ENCODE data around the gene ACAN. TPM values are rescaled to one million over a fixed set of nuclear protein-coding genes. Genes with fewer than 3 reads are reported as not detected.

Gene ACAN
- polyA plus RNA-seq, 2 donors, result 0.04 TPM; not detected in 1

DNA sequence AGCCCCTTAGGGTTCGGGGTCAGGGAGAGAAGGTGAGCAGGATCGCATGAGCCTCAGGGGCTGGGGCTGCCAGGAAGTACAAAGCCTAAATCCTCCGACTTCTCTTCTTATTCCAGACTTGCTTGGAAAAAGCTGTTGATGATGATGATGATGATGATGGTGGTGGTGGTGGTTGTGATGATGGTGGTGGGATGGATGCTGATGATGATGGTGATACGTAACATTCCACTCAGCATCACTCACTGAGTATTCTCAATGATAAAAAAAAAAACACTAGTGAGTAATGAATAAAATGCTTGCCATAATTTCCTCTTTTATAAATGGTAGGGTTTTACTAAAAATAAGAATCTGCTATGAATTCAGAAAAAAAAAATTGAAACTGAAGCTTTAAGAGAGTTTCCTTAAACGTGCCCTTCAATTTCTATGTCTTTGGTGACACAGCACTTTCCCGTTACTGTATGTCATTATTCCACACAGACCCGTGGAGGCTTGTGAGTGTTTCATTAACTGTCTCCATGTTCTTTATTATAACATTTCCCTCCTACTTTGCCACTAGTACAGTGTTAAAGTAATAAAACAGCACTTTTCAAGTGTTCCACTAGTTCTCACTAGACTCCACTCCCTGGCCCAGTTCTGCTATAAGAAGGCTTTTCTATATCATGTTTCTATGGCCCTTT lies 5.4 kb upstream of the ACAN start:
- no peaks in the 10 kb centered on the region for H3K4me1 ChIP-seq (ENCODE audit: control insufficient read depth in 2 of 2, insufficient read depth in 2 of 2, low read length in 1 of 2)
- no peaks in the 10 kb centered on the region for H3K9me3 ChIP-seq (ENCODE audit: control insufficient read depth in 2 of 2, insufficient read depth in 1 of 2, low read depth in 1 of 2, low read length in 1 of 2)
- no peak overlapping the region for H3K4me3 ChIP-seq (ENCODE audit: low read depth in 1 of 2, low read length in 2 of 2)
- no peak overlapping the region for H3K27ac ChIP-seq (ENCODE audit: low read depth in 2 of 2, low read length in 1 of 2)
- peaks cover 0 to 2% of the 10 kb centered on the region in 2 donors for H3K27me3 ChIP-seq (ENCODE audit: control insufficient read depth in 1 of 2, insufficient read depth in 2 of 2, low read length in 2 of 2)
- 75% methylated on average over 7 of the region's 7 CpGs for WGBS, 2 donors
- no peaks in the 10 kb centered on the region for H3K36me3 ChIP-seq (ENCODE audit: control insufficient read depth in 2 of 2, insufficient read depth in 2 of 2, low read length in 1 of 2)

DNA sequence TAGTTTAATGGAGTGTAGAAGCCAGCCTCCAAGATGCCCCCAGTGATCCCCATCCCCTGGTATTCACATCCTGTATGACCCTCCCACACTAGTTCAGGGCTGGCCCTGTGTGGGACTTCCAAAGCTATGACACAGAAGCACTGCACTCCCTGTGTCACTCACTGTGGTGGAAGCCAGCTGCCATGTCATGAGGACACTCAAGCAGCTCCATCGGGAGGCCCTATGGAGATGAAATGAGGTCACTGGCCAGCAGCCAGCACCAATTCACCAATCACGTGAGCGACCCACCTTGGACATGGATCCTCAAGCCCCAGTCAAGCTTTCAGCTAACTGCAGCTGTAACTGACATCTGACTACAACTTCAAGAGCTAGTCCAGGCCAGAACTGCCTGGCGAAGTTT lies 3.9 kb upstream of the ACAN start:
- Histone ChIP-seq H3K36me3 (ENCODE audit: control insufficient read depth in 2 of 2, insufficient read depth in 2 of 2, low read length in 1 of 2) (no peaks in the 10 kb centered on the region), H3K9me3 (ENCODE audit: control insufficient read depth in 2 of 2, insufficient read depth in 1 of 2, low read depth in 1 of 2, low read length in 1 of 2) (no peaks in the 10 kb centered on the region), H3K4me3 (ENCODE audit: low read depth in 1 of 2, low read length in 2 of 2) (no peak overlapping the region), H3K27me3 (ENCODE audit: control insufficient read depth in 1 of 2, insufficient read depth in 2 of 2, low read length in 2 of 2) (peaks cover 5 to 7% of the 10 kb centered on the region in 2 donors), H3K4me1 (ENCODE audit: control insufficient read depth in 2 of 2, insufficient read depth in 2 of 2, low read length in 1 of 2) (no peaks in the 10 kb centered on the region), H3K27ac (ENCODE audit: low read depth in 2 of 2, low read length in 1 of 2) (no peak overlapping the region)
- 83 to 85% methylated on average over 4 of the region's 4 CpGs for WGBS, 2 donors

DNA sequence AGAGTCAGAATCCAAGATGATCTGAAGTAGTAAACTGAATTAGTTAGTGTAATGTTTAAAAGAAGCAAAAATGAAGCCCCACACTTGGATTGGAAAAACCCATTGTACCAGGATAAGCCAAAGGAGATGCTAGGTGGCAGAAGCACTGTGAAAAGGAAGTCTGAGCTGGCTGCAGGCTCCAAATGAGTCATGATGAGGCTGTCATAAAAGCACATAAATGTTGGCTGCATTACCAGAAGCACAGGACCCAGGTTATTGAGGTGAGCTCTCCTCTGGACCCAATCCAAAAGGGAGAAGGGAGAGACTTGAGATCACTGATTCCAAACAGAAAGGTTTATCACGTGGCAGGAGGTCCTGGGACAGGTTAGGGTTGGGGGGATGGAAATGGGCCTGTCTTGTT lies 3.2 kb upstream of the ACAN start:
- WGBS, 2 donors, result 20 to 30% methylated on average over 1 of the region's 1 CpG
- H3K36me3 ChIP-seq (ENCODE audit: control insufficient read depth in 2 of 2, insufficient read depth in 2 of 2, low read length in 1 of 2), result no peaks in the 10 kb centered on the region
- no peak overlapping the region for H3K27ac ChIP-seq (ENCODE audit: low read depth in 2 of 2, low read length in 1 of 2)
- H3K4me3 ChIP-seq (ENCODE audit: low read depth in 1 of 2, low read length in 2 of 2), result no peak overlapping the region
- peaks cover 11% of the 10 kb centered on the region in 2 donors for H3K27me3 ChIP-seq (ENCODE audit: control insufficient read depth in 1 of 2, insufficient read depth in 2 of 2, low read length in 2 of 2)
- H3K9me3 ChIP-seq (ENCODE audit: control insufficient read depth in 2 of 2, insufficient read depth in 1 of 2, low read depth in 1 of 2, low read length in 1 of 2), result no peaks in the 10 kb centered on the region
- no peaks in the 10 kb centered on the region for H3K4me1 ChIP-seq (ENCODE audit: control insufficient read depth in 2 of 2, insufficient read depth in 2 of 2, low read length in 1 of 2)

DNA sequence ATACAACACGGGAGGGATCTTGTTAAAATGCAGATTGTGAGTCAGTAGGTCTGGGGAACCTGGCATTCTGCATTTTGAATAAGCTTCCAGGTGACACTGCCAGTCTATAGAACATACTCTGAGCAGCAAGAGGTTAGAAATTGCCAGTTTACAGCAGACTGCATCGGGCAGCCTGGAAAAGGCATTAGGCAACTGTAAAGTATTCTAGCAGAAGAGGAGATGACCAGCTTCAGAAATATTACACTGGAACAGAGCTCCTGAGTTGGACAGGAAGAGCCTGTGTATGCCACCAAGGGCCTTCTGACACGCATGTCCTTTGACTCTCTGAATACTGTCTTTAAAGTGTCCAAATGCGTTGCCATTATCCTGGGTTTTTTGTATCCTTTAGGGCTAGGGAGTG lies 2.5 kb upstream of the ACAN start:
- Histone ChIP-seq H3K9me3 (ENCODE audit: control insufficient read depth in 2 of 2, insufficient read depth in 1 of 2, low read depth in 1 of 2, low read length in 1 of 2) (no peaks in the 10 kb centered on the region), H3K27ac (ENCODE audit: low read depth in 2 of 2, low read length in 1 of 2) (no peak overlapping the region), H3K27me3 (ENCODE audit: control insufficient read depth in 1 of 2, insufficient read depth in 2 of 2, low read length in 2 of 2) (peaks cover 11 to 13% of the 10 kb centered on the region in 2 donors), H3K4me1 (ENCODE audit: control insufficient read depth in 2 of 2, insufficient read depth in 2 of 2, low read length in 1 of 2) (no peaks in the 10 kb centered on the region), H3K4me3 (ENCODE audit: low read depth in 1 of 2, low read length in 2 of 2) (no peak overlapping the region), H3K36me3 (ENCODE audit: control insufficient read depth in 2 of 2, insufficient read depth in 2 of 2, low read length in 1 of 2) (no peaks in the 10 kb centered on the region)
- 74 to 81% methylated on average over 4 of the region's 4 CpGs for WGBS, 2 donors

DNA sequence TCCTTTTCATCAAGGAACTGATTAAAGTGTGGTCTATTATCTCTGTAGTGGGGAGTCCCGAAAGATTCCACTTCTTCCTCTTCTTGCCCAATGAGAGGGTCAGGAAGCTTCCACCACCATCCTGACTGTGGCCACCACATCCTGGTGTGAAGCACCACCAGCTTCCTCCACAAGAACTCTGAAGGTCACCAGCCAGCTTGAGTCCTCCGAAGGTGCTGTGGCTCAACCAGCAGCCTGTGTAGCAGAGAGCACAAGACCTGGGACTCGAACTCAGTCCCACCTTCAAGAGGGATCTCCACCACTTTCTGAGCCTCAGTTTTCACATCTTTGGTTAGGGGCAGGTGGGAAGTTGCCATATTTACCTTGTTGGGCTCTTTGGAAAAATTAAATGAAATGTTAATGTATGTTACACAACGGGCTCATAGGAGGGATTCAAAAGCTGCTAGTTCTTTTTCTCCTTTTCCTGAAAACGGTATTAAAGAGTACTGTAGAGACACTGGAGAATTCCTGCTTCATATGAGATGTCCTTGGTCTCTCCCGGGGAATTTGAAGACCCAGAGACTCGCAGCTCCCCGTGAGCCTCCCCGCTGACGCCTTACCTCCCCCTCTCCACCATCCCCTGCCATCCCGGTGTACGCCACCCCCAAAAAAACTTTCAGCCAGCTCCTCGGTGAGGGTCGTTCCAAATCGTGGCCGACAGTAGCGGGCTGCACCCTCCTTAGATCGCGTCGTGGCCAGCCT lies 816 bp upstream of the ACAN start:
- 13 to 15% methylated on average over 20 of the region's 20 CpGs for WGBS, 2 donors
- Histone ChIP-seq H3K27me3 (ENCODE audit: control insufficient read depth in 1 of 2, insufficient read depth in 2 of 2, low read length in 2 of 2) (peaks cover 11 to 13% of the 10 kb centered on the region in 2 donors), H3K4me3 (ENCODE audit: low read depth in 1 of 2, low read length in 2 of 2) (no peak overlapping the region), H3K36me3 (ENCODE audit: control insufficient read depth in 2 of 2, insufficient read depth in 2 of 2, low read length in 1 of 2) (no peaks in the 10 kb centered on the region), H3K9me3 (ENCODE audit: control insufficient read depth in 2 of 2, insufficient read depth in 1 of 2, low read depth in 1 of 2, low read length in 1 of 2) (no peaks in the 10 kb centered on the region), H3K27ac (ENCODE audit: low read depth in 2 of 2, low read length in 1 of 2) (no peak overlapping the region), H3K4me1 (ENCODE audit: control insufficient read depth in 2 of 2, insufficient read depth in 2 of 2, low read length in 1 of 2) (no peaks in the 10 kb centered on the region)

DNA sequence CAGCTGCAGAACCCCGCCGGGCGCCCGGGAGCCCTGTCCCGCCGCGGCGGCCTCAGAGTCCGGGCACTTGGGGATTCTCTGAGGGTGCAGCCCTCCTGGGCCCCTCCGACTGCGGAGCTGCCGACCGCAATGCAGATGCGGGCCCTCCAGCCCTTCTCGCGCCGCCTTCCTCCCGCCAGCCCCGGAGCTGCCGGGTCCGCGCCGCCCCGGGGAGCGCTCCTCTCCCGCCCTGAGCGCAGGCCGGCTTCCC lies 320 bp upstream of the ACAN start:
- Histone ChIP-seq H3K9me3 (ENCODE audit: control insufficient read depth in 2 of 2, insufficient read depth in 1 of 2, low read depth in 1 of 2, low read length in 1 of 2) (no peaks in the 10 kb centered on the region), H3K4me3 (ENCODE audit: low read depth in 1 of 2, low read length in 2 of 2) (no peak overlapping the region), H3K27me3 (ENCODE audit: control insufficient read depth in 1 of 2, insufficient read depth in 2 of 2, low read length in 2 of 2) (peaks cover 11 to 13% of the 10 kb centered on the region in 2 donors), H3K27ac (ENCODE audit: low read depth in 2 of 2, low read length in 1 of 2) (no peak overlapping the region), H3K4me1 (ENCODE audit: control insufficient read depth in 2 of 2, insufficient read depth in 2 of 2, low read length in 1 of 2) (no peaks in the 10 kb centered on the region), H3K36me3 (ENCODE audit: control insufficient read depth in 2 of 2, insufficient read depth in 2 of 2, low read length in 1 of 2) (no peaks in the 10 kb centered on the region)
- WGBS, 2 donors, result 2 to 5% methylated on average over 28 of the region's 28 CpGs

DNA sequence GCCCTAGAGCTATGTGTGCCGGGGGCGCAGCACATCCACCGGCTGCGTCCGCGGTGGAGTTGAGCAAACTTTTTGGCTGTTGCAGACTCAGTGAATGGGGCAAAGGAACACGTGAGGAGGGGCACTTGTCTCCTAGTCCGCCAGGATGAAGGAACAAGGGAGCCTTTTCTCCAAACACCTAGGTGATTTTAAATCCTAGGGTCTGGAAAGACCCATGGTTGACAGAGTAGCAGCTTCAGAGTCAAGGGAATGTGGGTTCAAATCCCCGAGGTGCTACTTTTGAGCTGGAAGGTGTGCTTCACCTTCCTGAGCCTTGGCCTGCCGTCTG lies 648 bp downstream of the ACAN start:
- Histone ChIP-seq H3K9me3 (ENCODE audit: control insufficient read depth in 2 of 2, insufficient read depth in 1 of 2, low read depth in 1 of 2, low read length in 1 of 2) (no peaks in the 10 kb centered on the region), H3K4me3 (ENCODE audit: low read depth in 1 of 2, low read length in 2 of 2) (no peak overlapping the region), H3K27ac (ENCODE audit: low read depth in 2 of 2, low read length in 1 of 2) (no peak overlapping the region), H3K4me1 (ENCODE audit: control insufficient read depth in 2 of 2, insufficient read depth in 2 of 2, low read length in 1 of 2) (no peaks in the 10 kb centered on the region), H3K27me3 (ENCODE audit: control insufficient read depth in 1 of 2, insufficient read depth in 2 of 2, low read length in 2 of 2) (peaks cover 11 to 13% of the 10 kb centered on the region in 2 donors), H3K36me3 (ENCODE audit: control insufficient read depth in 2 of 2, insufficient read depth in 2 of 2, low read length in 1 of 2) (no peaks in the 10 kb centered on the region)
- WGBS, 2 donors, result 13 to 15% methylated on average over 10 of the region's 10 CpGs

DNA sequence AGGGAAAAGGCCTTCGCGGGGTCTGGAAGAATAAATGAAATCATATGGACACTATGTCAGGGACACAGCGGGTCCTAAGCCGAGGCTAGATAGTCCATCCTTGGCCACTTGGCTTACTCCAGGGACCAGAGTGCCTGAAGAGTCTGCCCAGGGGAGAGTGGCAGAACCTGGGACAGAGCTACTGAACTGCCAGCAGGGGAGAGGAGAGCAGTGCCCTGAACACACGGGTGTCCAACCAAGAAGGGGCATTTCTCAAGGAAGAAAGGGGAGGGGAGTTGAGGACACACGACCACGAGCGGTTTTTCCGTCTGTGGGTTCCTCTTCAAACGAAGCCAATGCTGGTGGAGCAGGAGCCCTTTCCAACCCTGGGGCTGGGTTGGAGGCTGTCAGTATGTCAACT lies 1.0 kb downstream of the ACAN start:
- H3K4me1 ChIP-seq (ENCODE audit: control insufficient read depth in 2 of 2, insufficient read depth in 2 of 2, low read length in 1 of 2), result no peaks in the 10 kb centered on the region
- 52 to 57% methylated on average over 10 of the region's 10 CpGs for WGBS, 2 donors
- H3K4me3 ChIP-seq (ENCODE audit: low read depth in 1 of 2, low read length in 2 of 2), result no peak overlapping the region
- no peak overlapping the region for H3K27ac ChIP-seq (ENCODE audit: low read depth in 2 of 2, low read length in 1 of 2)
- H3K36me3 ChIP-seq (ENCODE audit: control insufficient read depth in 2 of 2, insufficient read depth in 2 of 2, low read length in 1 of 2), result no peaks in the 10 kb centered on the region
- H3K9me3 ChIP-seq (ENCODE audit: control insufficient read depth in 2 of 2, insufficient read depth in 1 of 2, low read depth in 1 of 2, low read length in 1 of 2), result no peaks in the 10 kb centered on the region
- H3K27me3 ChIP-seq (ENCODE audit: control insufficient read depth in 1 of 2, insufficient read depth in 2 of 2, low read length in 2 of 2), result peaks cover 11 to 13% of the 10 kb centered on the region in 2 donors

DNA sequence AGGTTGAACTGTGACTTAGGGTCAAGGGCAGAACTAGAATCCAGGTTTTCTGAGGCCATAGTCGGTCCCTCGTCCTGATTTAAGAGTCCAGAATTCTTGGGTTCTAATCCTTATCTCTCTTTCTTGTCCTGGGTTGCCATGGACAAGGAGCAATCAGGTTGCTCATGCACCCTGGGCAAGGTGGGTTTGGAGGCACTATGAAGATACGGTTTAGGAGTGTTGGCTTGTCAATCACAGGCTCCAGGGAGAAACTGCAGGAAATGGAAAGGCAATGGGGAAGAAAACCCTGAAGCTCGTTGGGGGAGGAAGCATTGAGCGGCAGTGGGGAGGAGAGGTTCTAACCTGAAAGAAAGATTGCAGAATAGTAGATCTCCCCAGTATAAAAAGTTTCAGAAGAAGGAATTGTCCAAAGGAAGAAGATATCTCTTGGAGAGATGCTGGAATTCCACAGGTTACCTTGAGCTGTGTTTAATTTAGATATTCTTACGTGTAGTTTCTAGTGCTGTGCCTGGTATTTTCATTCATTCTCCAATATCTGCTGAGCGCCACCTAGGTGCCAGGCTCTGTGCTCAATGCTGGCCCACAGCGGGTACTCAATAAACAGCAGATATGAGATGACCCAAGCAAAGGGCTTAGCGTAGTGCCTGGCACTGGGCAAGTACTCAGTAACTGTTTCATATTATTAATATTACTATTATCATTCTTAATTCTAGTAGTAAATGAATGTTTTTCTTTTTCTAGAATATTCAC lies 2.0 kb downstream of the ACAN start:
- 56 to 61% methylated on average over 9 of the region's 9 CpGs for WGBS, 2 donors
- peaks cover 11 to 13% of the 10 kb centered on the region in 2 donors for H3K27me3 ChIP-seq (ENCODE audit: control insufficient read depth in 1 of 2, insufficient read depth in 2 of 2, low read length in 2 of 2)

More for the DNA sequence above, 2.0 kb downstream of the ACAN start:
- Histone ChIP-seq H3K27ac (ENCODE audit: low read depth in 2 of 2, low read length in 1 of 2) (no peak overlapping the region), H3K36me3 (ENCODE audit: control insufficient read depth in 2 of 2, insufficient read depth in 2 of 2, low read length in 1 of 2) (no peaks in the 10 kb centered on the region), H3K9me3 (ENCODE audit: control insufficient read depth in 2 of 2, insufficient read depth in 1 of 2, low read depth in 1 of 2, low read length in 1 of 2) (no peaks in the 10 kb centered on the region), H3K4me1 (ENCODE audit: control insufficient read depth in 2 of 2, insufficient read depth in 2 of 2, low read length in 1 of 2) (no peaks in the 10 kb centered on the region), H3K4me3 (ENCODE audit: low read depth in 1 of 2, low read length in 2 of 2) (no peak overlapping the region)
